Endometrial microvascular endothelial cells (primary cell): ENCODE measurements around the gene INO80E. TPM values are rescaled to one million over a fixed set of nuclear protein-coding genes. Genes with fewer than 3 reads are reported as not detected.

Experiments
- in situ Hi-C: cut with HindIII; loops from 2 replicates; pipeline ENCODE4 v1.10.0; 2017; ENCODE audit warnings: low sequenced_read_pairs, low pct_unique_long_range_greater_than_20kb; ENCODE audit errors: inconsistent ontology term
- total RNA-seq: library from RNA; depleted of rRNA; stranded (reverse); fragments of >200 nt; gene quantifications from one replicate; pipeline ENCODE4 v1.2.3, GENCODE V29; 2015; ENCODE audit errors: inconsistent ontology term

INO80E gene
- total RNA-seq, 1 donor from 2014 or later = 104 TPM

- in situ Hi-C loops = no loop called here
Measured at GRCh38 chr16:29974291-29975133, 21.5 kb upstream of the INO80E start.

- in situ Hi-C loops = no loop called here
Measured at GRCh38 chr16:29975134-29975538, 20.9 kb upstream of the INO80E start.

- in situ Hi-C loops = no loop called here
Measured at GRCh38 chr16:29975811-29976511, 20.1 kb upstream of the INO80E start.

GRCh38 chr16:29977063-29977825 lies 18.8 kb upstream of the INO80E start:
- in situ Hi-C loops = no loop called here

- in situ Hi-C loops = no loop called here
Measured at GRCh38 chr16:29978081-29978480, 18.0 kb upstream of the INO80E start.

- in situ Hi-C loops = no loop called here
Measured at GRCh38 chr16:29978564-29979270, 17.3 kb upstream of the INO80E start.

- in situ Hi-C loops = no loop called here
Measured at GRCh38 chr16:29982560-29983419, 13.3 kb upstream of the INO80E start.

GRCh38 chr16:29983420-29984136 lies 12.5 kb upstream of the INO80E start:
- in situ Hi-C loops = no loop called here

GRCh38 chr16:29984137-29984763 lies 11.8 kb upstream of the INO80E start:
- in situ Hi-C loops = no loop called here

- in situ Hi-C loops = no loop called here
Measured at GRCh38 chr16:29984764-29985147, 11.3 kb upstream of the INO80E start.

- in situ Hi-C loops = no loop called here
Measured at GRCh38 chr16:29985271-29985811, 10.7 kb upstream of the INO80E start.

- in situ Hi-C loops = no loop called here
Measured at GRCh38 chr16:29986231-29986630, 9.8 kb upstream of the INO80E start.

- in situ Hi-C loops = no loop called here
Measured at GRCh38 chr16:29986931-29987330, 9.1 kb upstream of the INO80E start.

- in situ Hi-C loops = no loop called here
Measured at GRCh38 chr16:29987371-29988085, 8.5 kb upstream of the INO80E start.

- in situ Hi-C loops = no loop called here
Measured at GRCh38 chr16:29988346-29989075, 7.5 kb upstream of the INO80E start.
